ENCODE data around the gene SEMA4D. TPM values are rescaled to one million over a fixed set of nuclear protein-coding genes. Genes with fewer than 3 reads are reported as not detected.

SEMA4D gene
- total and polyA plus RNA-seq, 9 of the 15 experiments (the other 6 are each of a cell fraction or from before 2014, with no cell fraction given), result 0.38 to 5.1 (median 1.8) TPM

DNA sequence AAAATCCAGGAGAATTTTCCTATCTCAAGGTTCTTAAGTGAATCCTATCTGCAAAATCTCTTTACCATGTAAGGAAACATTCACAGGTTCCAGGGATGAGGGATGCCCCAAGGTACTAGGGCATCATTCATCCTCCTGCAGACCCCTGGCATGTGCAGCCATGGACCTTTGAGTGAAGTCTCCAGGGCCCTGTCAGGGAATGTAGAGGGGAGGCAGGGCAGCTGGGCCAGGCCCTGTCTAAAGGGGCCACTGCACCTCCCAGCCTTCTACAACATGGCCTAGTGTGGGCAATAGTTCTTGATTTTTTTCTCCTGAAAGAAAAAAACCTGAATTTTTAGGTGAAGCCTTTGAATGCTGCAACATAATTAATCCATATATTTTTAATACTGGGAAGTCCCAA is 63.3 kb downstream of the SEMA4D start:
- Histone ChIP-seq H4K20me1 (replicated peaks; ENCODE audit: control insufficient read depth, insufficient read depth, low read length) (peaks cover 6% of the 10 kb centered on the region; the same call in 1 of the 2 replicates), H3K9ac (ENCODE audit: insufficient read depth in 1 of 2, low read depth in 2 of 2, low read length in 2 of 2) (no peak overlapping the region), H3K9me1 (ENCODE audit: control insufficient read depth, insufficient read depth, low read length) (no peaks in the 10 kb centered on the region), H3K9me3 (replicated peaks; ENCODE audit: control insufficient read depth, insufficient read depth, low read depth, low read length) (no peaks in the 10 kb centered on the region), H3K27me3 (ENCODE audit: control insufficient read depth in 2 of 2, insufficient read depth in 2 of 2, low read length in 2 of 2) (peaks cover 0 to 25% of the 10 kb centered on the region in 2 experiments; a peak in 2 of 5 replicates), H3K4me1 (replicated peaks in 1 of 2; ENCODE audit: control insufficient read depth in 2 of 2, insufficient read depth in 2 of 2, low read length in 2 of 2) (no peaks in the 10 kb centered on the region), H3K4me3 (no peak overlapping the region), H3K4me2 (ENCODE audit: insufficient read depth, low read length) (no peak overlapping the region), H3K36me3 (ENCODE audit: control insufficient read depth, insufficient read depth, low read length) (no peaks in the 10 kb centered on the region), H2AFZ (ENCODE audit: low read depth, low read length) (no peak overlapping the region), H3K79me2 (ENCODE audit: control insufficient read depth, insufficient read depth, low read length) (no peaks in the 10 kb centered on the region), H3K27ac (ENCODE audit: extremely low read depth, low read depth, low read length) (no peak overlapping the region)
- intact Hi-C loops (cut with micrococcal nuclease), result no loop called here
- BruUV-seq (replicated peaks), result no TSS peak
- FAIRE-seq (no peak), DNase-seq (ENCODE audit: extremely low read depth in 1 of 4, low spot score in 3 of 4) (no peak), ATAC-seq (no peak)
- CTCF ChIA-PET (ENCODE audit: low intra/inter-chr PET ratio), result no interaction called here
- POLR2A ChIA-PET, result no interaction called here
- in situ Hi-C loops (cut with MboI), result no loop called here
- no peak for TF ChIP-seq ARID3B (CRISPR knock-in tag; IDR thresholded peaks at IDR 0.05; ENCODE audit: borderline replicate concordance)
- no peak for TF ChIP-seq CAMTA2 (CRISPR knock-in tag; conservative IDR thresholded peaks at IDR 0.05)
- no peak for TF ChIP-seq ATF3 (IDR thresholded peaks at IDR 0.05)
- TF ChIP-seq ATF3 (CRISPR knock-in tag; conservative IDR thresholded peaks at IDR 0.05), result no peak
- no peak for TF ChIP-seq NCOR1 (IDR thresholded peaks at IDR 0.05)
- no peak for TF ChIP-seq PRPF4 (IDR thresholded peaks at IDR 0.05; ENCODE audit: insufficient read depth, low read depth, low read length, poor library complexity, severe bottlenecking)
- TF ChIP-seq, protein P1, sequence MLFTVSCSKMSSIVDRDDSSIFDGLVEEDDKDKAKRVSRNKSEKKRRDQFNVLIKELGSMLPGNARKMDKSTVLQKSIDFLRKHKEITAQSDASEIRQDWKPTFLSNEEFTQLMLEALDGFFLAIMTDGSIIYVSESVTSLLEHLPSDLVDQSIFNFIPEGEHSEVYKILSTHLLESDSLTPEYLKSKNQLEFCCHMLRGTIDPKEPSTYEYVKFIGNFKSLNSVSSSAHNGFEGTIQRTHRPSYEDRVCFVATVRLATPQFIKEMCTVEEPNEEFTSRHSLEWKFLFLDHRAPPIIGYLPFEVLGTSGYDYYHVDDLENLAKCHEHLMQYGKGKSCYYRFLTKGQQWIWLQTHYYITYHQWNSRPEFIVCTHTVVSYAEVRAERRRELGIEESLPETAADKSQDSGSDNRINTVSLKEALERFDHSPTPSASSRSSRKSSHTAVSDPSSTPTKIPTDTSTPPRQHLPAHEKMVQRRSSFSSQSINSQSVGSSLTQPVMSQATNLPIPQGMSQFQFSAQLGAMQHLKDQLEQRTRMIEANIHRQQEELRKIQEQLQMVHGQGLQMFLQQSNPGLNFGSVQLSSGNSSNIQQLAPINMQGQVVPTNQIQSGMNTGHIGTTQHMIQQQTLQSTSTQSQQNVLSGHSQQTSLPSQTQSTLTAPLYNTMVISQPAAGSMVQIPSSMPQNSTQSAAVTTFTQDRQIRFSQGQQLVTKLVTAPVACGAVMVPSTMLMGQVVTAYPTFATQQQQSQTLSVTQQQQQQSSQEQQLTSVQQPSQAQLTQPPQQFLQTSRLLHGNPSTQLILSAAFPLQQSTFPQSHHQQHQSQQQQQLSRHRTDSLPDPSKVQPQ (CRISPR knock-in tag; IDR thresholded peaks at IDR 0.05; ENCODE audit: borderline replicate concordance), result no peak
- TF ChIP-seq ZSCAN29 (IDR thresholded peaks at IDR 0.05), result no peak
- no peak for TF ChIP-seq MTA3 (IDR thresholded peaks at IDR 0.05; ENCODE audit: borderline replicate concordance)
- no peak for TF ChIP-seq PRMT5 (CRISPR knock-in tag; IDR thresholded peaks at IDR 0.05)
- TF ChIP-seq MAX (CRISPR knock-in tag; IDR thresholded peaks at IDR 0.05), result no peak
- TF ChIP-seq, protein P2, sequence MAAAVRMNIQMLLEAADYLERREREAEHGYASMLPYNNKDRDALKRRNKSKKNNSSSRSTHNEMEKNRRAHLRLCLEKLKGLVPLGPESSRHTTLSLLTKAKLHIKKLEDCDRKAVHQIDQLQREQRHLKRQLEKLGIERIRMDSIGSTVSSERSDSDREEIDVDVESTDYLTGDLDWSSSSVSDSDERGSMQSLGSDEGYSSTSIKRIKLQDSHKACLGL (CRISPR knock-in tag; IDR thresholded peaks at IDR 0.05; ENCODE audit: borderline replicate concordance, poor library complexity, severe bottlenecking), result no peak
- TF ChIP-seq MED1 (CRISPR knock-in tag; IDR thresholded peaks at IDR 0.05; ENCODE audit: borderline replicate concordance), result no peak

Measured in K562 (cell line).